Muscle layer of duodenum (tissue), 2 donors: Measurements from ENCODE around the gene LPCAT1.
"Not testable (repeated sequence)": the region's sequence is repeated elsewhere in the genome, so short reads cannot be mapped to it uniquely, and the experiment has no call there.

ENCODE experiments used
- H3K27ac ChIP-seq: one replicate; pipeline ENCODE4 v1.7.0; 2013; ENCODE audit warnings: mild to moderate bottlenecking, low read length
- H3K27me3 ChIP-seq: one replicate; pipeline ENCODE4 v1.7.0; 2013; ENCODE audit warnings: low read depth, mild to moderate bottlenecking, control low read depth, low read length
- H3K36me3 ChIP-seq, 2 donors: one replicate each; pipeline ENCODE4 v1.7.0; 2013; ENCODE audit warnings: low read length in 2 of 2, control low read depth in 1 of 2, mild to moderate bottlenecking in 1 of 2; ENCODE audit not compliant: insufficient read depth in 2 of 2, control insufficient read depth in 1 of 2
- H3K4me1 ChIP-seq, 2 donors: one replicate each; pipeline ENCODE4 v1.7.0; 2013; ENCODE audit warnings: low read length in 2 of 2, mild to moderate bottlenecking in 2 of 2, control low read depth in 1 of 2, moderate library complexity in 1 of 2; ENCODE audit not compliant: insufficient read depth in 2 of 2, control insufficient read depth in 1 of 2
- H3K4me3 ChIP-seq, 2 donors: one replicate each; pipeline ENCODE4 v1.7.0; 2013; ENCODE audit warnings: low read length in 2 of 2, low read depth in 1 of 2, mild to moderate bottlenecking in 1 of 2
- H3K9me3 ChIP-seq, 2 donors: one replicate each; pipeline ENCODE4 v1.7.0; 2013; ENCODE audit warnings: low read length in 2 of 2, control low read depth in 1 of 2, mild to moderate bottlenecking in 1 of 2; ENCODE audit not compliant: control insufficient read depth in 1 of 2
- donor health status: healthy.

Gene LPCAT1

DNA sequence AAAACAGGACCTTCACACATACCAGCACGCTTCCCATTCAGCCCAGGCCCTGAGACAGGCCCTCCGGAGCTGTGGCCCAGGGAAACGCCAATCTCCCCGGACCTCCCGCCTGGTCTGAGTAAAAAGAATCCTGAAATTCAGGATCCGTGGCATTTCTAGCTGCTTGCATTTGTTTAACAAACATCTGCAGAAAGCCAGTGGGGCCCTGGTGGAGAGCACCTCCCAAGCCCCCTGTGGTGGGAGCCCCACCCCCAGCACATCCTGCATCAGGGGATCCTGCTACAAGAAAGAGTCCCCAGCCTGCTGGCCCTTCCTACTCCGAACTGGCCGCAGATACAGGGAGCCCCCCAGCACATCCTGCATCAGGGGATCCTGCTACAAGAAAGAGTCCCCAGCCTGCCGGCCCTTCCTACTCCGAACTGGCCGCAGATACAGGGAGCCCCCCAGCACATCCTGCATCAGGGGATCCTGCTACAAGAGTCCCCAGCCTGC is 8.9 kb downstream of the LPCAT1 start:
- peaks cover 5 to 32% of the 10 kb centered on the region in 2 donors for H3K36me3 ChIP-seq
- H3K27me3 ChIP-seq, H3K9me3 ChIP-seq, H3K27ac ChIP-seq, H3K4me3 ChIP-seq, H3K4me1 ChIP-seq: not testable (repeated sequence)

DNA sequence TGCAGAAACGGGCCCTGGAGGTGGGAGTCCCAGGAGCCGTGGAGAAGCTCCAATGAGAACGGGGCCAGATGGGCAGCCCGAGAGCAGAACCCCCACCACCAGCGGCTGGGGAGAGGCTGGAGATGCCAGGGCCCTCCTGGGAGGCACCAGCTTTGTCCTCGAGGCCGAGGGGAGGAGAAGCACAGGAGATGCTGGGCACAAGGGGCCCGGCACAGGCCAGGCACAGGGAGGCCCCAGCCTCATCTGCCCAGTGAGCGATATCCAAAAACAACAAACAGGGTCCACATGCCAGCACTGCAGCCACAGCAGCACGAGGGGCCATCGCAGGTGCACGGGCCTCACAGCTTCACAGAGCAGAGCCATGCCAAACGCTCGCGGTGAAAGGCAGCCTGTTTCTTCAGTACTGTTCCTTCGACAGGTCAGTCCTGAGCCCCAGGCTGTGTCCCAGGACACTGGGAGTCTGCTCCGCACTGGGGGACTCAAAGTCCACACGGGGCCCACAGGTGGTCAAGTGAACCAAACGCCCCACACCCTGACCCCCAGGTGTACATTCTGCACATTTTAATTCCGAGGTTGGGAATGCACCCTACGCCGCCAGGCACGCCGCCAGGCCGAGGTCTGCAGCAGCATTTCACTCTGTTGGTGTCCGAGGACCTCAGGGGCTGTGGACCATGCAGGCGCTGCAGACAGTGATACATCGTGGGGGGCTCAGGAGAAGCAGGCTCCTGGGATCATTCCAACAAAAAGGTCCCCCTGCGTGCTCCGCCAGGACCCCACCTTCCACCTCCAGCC is 9.5 kb downstream of the LPCAT1 start:
- H3K27me3 ChIP-seq, result no peaks in the 10 kb centered on the region
- H3K9me3 ChIP-seq, result no peaks in the 10 kb centered on the region
- no peak overlapping the region for H3K4me3 ChIP-seq
- peaks cover 5 to 27% of the 10 kb centered on the region in 2 donors for H3K36me3 ChIP-seq
- no peaks in the 10 kb centered on the region for H3K4me1 ChIP-seq
- H3K27ac ChIP-seq, result no peak overlapping the region

DNA sequence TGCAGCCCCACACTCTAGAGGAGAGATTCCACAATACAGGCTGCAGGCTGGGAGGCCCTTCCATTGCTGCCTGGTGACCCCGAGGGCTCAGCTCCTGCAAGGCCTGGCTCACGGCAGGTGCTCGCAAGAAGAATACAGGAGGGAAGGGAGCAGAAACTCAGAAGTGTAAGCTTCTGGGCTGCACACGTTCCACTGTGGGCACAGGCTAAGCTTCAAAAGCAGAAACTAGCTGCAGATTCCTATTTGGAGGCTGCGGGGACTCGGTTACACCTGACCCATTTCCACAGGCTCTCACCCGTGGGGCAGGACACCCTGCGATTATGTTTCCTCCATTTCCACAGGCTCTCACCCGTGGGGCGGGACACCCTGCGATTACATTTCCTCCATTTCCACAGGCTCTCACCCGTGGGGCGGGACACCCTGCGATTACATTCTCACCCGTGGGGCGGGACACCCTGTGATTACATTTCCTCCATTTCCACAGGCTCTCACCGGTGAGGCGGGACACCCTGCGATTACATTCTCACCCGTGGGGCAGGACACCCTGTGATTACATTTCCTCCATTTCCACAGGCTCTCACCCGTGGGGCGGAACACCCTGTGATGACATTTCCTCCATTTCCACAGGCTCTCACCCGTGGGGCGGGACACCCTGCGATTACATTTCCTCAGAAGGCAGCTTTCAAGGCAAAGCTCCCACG is 10.3 kb downstream of the LPCAT1 start:
- peaks cover 0 to 27% of the 10 kb centered on the region in 2 donors for H3K36me3 ChIP-seq
- H3K4me1 ChIP-seq, result no peaks in the 10 kb centered on the region
- H3K27ac ChIP-seq, result no peak overlapping the region
- no peak overlapping the region for H3K4me3 ChIP-seq
- no peaks in the 10 kb centered on the region for H3K9me3 ChIP-seq
- H3K27me3 ChIP-seq, result no peaks in the 10 kb centered on the region

DNA sequence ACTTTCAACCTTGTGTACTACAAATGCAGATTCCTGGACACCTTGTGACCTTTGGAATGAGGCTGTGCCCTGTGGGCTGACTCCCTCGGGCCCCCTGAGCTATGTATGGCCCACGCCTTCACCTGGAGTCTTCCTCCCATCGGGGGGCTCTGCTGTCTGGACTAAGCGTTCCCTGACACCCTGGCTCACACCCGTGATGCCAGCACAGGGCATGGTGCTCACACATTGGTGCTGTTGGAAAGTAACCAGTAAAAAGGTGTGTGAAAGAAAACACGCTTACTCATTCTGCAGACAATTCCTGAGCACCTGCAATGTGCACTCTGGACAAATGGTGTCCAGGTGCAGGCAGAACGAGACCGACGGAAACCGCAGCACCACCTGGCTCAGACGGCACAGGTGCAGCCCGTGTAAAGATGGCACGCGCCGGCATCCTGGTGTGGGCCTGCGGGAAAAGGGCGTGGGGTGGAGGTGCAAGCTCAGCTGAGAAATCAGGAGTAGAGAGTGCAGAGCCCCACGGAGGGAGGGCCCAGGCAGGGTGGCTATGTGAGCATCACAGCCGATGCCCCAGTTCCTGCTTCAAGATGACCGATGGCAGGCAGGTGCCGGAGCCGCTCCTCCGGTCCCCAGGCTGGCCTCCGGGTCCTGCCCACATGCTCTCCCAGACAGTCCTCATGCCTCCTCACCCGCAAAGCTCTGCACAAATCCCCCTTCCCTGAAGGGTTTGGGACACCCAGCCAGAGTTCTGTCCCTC is 11.0 kb downstream of the LPCAT1 start:
- Histone ChIP-seq H3K9me3 (no peaks in the 10 kb centered on the region), H3K4me3 (no peak overlapping the region), H3K27me3 (no peaks in the 10 kb centered on the region), H3K27ac (no peak overlapping the region), H3K4me1 (no peaks in the 10 kb centered on the region), H3K36me3 (peaks cover 0 to 27% of the 10 kb centered on the region in 2 donors)

- Histone ChIP-seq H3K27me3 (no peaks in the 10 kb centered on the region), H3K4me1 (no peaks in the 10 kb centered on the region), H3K36me3 (peaks cover 0 to 27% of the 10 kb centered on the region in 2 donors)
Observed at GRCh38 chr5:1511651-1512540, 11.9 kb downstream of the LPCAT1 start.

GRCh38 chr5:1511048-1511447 is 12.7 kb downstream of the LPCAT1 start:
- Histone ChIP-seq H3K36me3 (peaks cover 0 to 27% of the 10 kb centered on the region in 2 donors), H3K4me1 (no peaks in the 10 kb centered on the region), H3K4me3 (no peak overlapping the region), H3K27me3 (no peaks in the 10 kb centered on the region), H3K9me3 (no peaks in the 10 kb centered on the region), H3K27ac (no peak overlapping the region)

More at GRCh38 chr5:1511651-1512540, 11.9 kb downstream of the LPCAT1 start:
- Histone ChIP-seq H3K4me3 (no peak overlapping the region), H3K9me3 (no peaks in the 10 kb centered on the region), H3K27ac (no peak overlapping the region)

DNA sequence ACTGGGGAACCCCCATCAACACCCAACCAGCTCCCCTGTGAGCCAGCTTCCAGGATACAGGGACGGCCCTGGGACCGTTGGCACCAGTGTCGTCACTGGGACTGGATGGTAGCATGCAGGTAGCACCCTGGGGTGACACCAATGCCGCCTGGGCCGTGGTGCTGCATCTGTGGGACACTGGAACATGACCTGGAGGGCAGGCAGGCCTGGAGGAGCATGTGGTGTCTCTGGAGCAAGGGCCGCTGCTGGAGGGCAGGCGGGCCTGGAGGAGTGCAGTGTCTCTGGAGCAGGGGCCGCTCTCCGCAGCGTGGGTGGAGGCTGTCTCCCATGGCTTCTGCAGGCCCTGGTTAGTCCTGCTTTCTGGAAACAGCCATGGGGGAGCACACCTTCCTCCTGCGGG is 13.1 kb downstream of the LPCAT1 start:
- Histone ChIP-seq H3K36me3 (peaks cover 0 to 27% of the 10 kb centered on the region in 2 donors), H3K4me1 (no peaks in the 10 kb centered on the region), H3K4me3 (no peak overlapping the region), H3K27ac (no peak overlapping the region), H3K27me3 (no peaks in the 10 kb centered on the region), H3K9me3 (no peaks in the 10 kb centered on the region)

GRCh38 chr5:1510151-1510561 is 13.6 kb downstream of the LPCAT1 start:
- Histone ChIP-seq H3K4me1 (no peaks in the 10 kb centered on the region), H3K36me3 (peaks cover 0 to 27% of the 10 kb centered on the region in 2 donors), H3K4me3 (no peak overlapping the region), H3K27ac (no peak overlapping the region), H3K27me3 (no peaks in the 10 kb centered on the region), H3K9me3 (no peaks in the 10 kb centered on the region)

DNA sequence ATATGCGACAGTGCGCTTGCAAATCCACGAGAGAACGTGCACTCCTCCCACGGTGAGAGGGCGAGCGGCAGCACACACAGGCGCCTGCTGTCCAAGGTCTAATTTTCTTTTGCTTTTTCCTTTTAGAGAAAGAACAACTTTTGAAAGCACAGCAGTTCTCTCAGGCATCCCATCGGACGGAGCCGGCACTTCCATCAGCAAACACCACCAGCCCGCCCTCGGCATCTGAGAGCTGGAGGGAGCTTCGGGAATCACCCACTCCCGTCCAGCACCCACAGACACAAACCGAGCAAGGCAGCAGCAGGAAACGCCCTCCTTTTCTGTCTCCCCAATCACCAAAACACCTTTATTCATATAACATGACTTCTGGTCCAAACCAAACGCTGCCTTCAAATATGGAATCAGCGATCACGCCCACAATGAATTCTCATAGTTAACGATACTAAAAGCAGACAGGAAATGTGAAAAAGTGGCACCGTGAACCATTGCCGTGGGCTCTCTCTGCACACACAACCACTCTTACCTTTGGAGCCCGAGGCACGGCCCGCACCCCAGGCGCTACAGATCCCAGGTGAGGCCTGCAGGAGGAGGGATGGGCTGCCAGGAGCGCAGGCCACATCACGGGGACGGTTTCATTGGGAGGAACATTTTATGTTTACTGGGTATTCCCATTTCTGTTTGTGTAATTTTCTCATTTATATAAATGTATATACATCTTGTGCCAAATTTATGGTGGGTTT is 14.2 kb downstream of the LPCAT1 start:
- Histone ChIP-seq H3K27me3 (no peaks in the 10 kb centered on the region), H3K9me3 (no peaks in the 10 kb centered on the region), H3K27ac (no peak overlapping the region), H3K36me3 (peaks cover 0 to 27% of the 10 kb centered on the region in 2 donors), H3K4me1 (no peaks in the 10 kb centered on the region), H3K4me3 (no peak overlapping the region)

DNA sequence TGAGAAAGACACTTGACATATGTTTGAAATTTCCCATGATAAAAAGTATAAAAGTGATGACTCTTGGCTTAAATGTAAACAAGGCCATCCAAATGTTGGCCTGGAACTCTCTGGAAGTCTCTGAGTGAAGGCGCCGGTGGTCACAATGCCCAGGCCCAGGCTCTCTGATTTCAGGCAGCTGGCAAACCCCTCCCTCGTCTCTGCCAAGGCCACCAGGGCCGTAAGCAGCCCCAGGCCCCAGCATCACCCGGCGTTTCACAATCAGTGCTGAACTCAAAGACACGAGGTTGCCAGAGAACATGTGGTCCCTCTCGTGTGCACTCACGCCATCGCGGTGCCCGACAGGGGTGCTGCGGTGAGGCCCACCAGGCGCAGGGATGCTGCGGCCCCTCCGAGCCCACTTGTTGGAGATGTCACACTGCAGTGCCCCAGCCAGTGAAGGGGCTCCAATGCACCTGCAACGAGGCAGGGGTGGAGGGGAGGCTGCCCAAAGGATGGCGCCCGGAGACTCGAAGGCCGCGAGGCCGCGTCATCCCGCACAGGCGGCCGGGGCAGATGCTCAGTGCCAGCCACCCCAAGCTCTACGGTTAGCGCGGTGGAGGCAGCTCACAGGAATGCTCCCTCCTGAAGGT is 15.0 kb downstream of the LPCAT1 start:
- Histone ChIP-seq H3K4me1 (peaks cover 3 to 4% of the 10 kb centered on the region in 2 donors), H3K27ac (no peak overlapping the region), H3K36me3 (peaks cover 0 to 27% of the 10 kb centered on the region in 2 donors), H3K4me3 (no peak overlapping the region), H3K27me3 (no peaks in the 10 kb centered on the region), H3K9me3 (no peaks in the 10 kb centered on the region)
